Head of caudate nucleus (tissue), 42 donors: ENCODE data around the gene CTIF.
A peak's percentile ranks its signal among the peaks of the same experiment; 100 is the strongest.
"Not testable (repeated sequence)": the region's sequence is repeated elsewhere in the genome, so short reads cannot be mapped to it uniquely, and the experiment has no call there.

Source experiments
- DNase-seq, 42 donors: peaks; one replicate each; pipeline versions ENCODE4 v3.0.0 to v3.0.0-alpha.2; 2020 to 2021; ENCODE audit warnings: mixed read lengths in 7 of 42
- intact Hi-C: fragments of 100-400 bp; cut with DNase I; formaldehyde crosslinking; loops from one replicate; pipeline ENCODE4 v1.15.0; 2022

Gene CTIF

GRCh38 chr18:48868468-48869466 is 329.9 kb downstream of the CTIF start:
- peak in 9 of 42 donors; percentile 29 to 67 (median 56) for DNase-seq
- intact Hi-C loops = no loop called here

- intact Hi-C loops = no loop called here
- DNase-seq = no peak
Measured at GRCh38 chr18:48869591-48869990, 330.8 kb downstream of the CTIF start.

GRCh38 chr18:48870926-48871325 is 332.1 kb downstream of the CTIF start:
- DNase-seq, intact Hi-C loops: not testable (repeated sequence)

- intact Hi-C loops = no loop called here
- DNase-seq = no peak
Measured at GRCh38 chr18:48871391-48872166, 332.7 kb downstream of the CTIF start.

- intact Hi-C loops = no loop called here
- DNase-seq = no peak
Measured at GRCh38 chr18:48872234-48873145, 333.7 kb downstream of the CTIF start.

GRCh38 chr18:48874233-48874632 is 335.4 kb downstream of the CTIF start:
- intact Hi-C loops = no loop called here
- DNase-seq = no peak

GRCh38 chr18:48874701-48875162 is 335.9 kb downstream of the CTIF start:
- DNase-seq = no peak
- intact Hi-C loops = no loop called here

GRCh38 chr18:48875314-48875941 is 336.6 kb downstream of the CTIF start:
- DNase-seq = no peak
- intact Hi-C loops = no loop called here

- DNase-seq = no peak
- intact Hi-C loops = no loop called here
Measured at GRCh38 chr18:48875942-48876511, 337.2 kb downstream of the CTIF start.

GRCh38 chr18:48876590-48876989 is 337.8 kb downstream of the CTIF start:
- DNase-seq = no peak
- intact Hi-C loops = no loop called here

- intact Hi-C loops = no loop called here
- DNase-seq = no peak
Measured at GRCh38 chr18:48877941-48878340, 339.1 kb downstream of the CTIF start.

GRCh38 chr18:48878471-48878870 is 339.6 kb downstream of the CTIF start:
- no peak for DNase-seq

GRCh38 chr18:48879008-48879431 is 340.2 kb downstream of the CTIF start:
- no peak for DNase-seq
- intact Hi-C loops = no loop called here

More at GRCh38 chr18:48878471-48878870, 339.6 kb downstream of the CTIF start:
- intact Hi-C loops = no loop called here

GRCh38 chr18:48880931-48881330 is 342.1 kb downstream of the CTIF start:
- intact Hi-C loops = no loop called here
- no peak for DNase-seq

- DNase-seq = no peak
- intact Hi-C loops = no loop called here
Measured at GRCh38 chr18:48882379-48882778, 343.5 kb downstream of the CTIF start.

GRCh38 chr18:48884306-48884705 is 345.5 kb downstream of the CTIF start:
- intact Hi-C loops = no loop called here
- peak in 3 of 42 donors; percentile 3 to 38 (median 25) for DNase-seq

GRCh38 chr18:48884771-48885170 is 345.9 kb downstream of the CTIF start:
- intact Hi-C loops = no loop called here
- peak in 2 of 42 donors; percentile 4 to 14 for DNase-seq
